HUES48 (cell line): ENCODE measurements around the gene USP2.
A peak's percentile ranks its signal among the peaks of the same experiment; 100 is the strongest.

Source experiments
- H3K27ac ChIP-seq: one replicate; pipeline ENCODE4 v1.7.0; 2013; ENCODE audit warnings: low read depth, low read length, inconsistent platforms
- H3K27me3 ChIP-seq: 2 replicates; pipeline ENCODE4 v1.6.1; 2013; ENCODE audit warnings: mild to moderate bottlenecking, low read length; ENCODE audit not compliant: control insufficient read depth, insufficient read depth
- H3K36me3 ChIP-seq: 2 replicates; pipeline ENCODE4 v1.6.1; 2013; ENCODE audit warnings: low read length; ENCODE audit not compliant: control insufficient read depth, insufficient read depth
- H3K4me1 ChIP-seq: 2 replicates; pipeline ENCODE4 v1.6.1; 2013; ENCODE audit warnings: mild to moderate bottlenecking, low read length; ENCODE audit not compliant: control insufficient read depth, insufficient read depth
- H3K4me3 ChIP-seq: 2 replicates; pipeline ENCODE4 v1.5.1; 2013; ENCODE audit warnings: mild to moderate bottlenecking, low read depth, low read length
- H3K9ac ChIP-seq: 2 replicates; pipeline ENCODE4 v1.6.1; 2013; ENCODE audit warnings: mild to moderate bottlenecking, low read depth, low read length, moderate library complexity
- H3K9me3 ChIP-seq: 2 replicates; pipeline ENCODE4 v1.6.1; 2013; ENCODE audit warnings: low read length; ENCODE audit not compliant: control insufficient read depth, insufficient read depth

USP2 gene

GRCh38 chr11:119317592-119318239 is 63.8 kb downstream of the USP2 start:
- Histone ChIP-seq H3K4me1 (peaks cover 50% of the 10 kb centered on the region), H3K9ac (no peak overlapping the region), H3K4me3 (peak overlapping the region; percentile 54), H3K9me3 (no peaks in the 10 kb centered on the region), H3K27me3 (peaks cover 40% of the 10 kb centered on the region), H3K27ac (no peak overlapping the region), H3K36me3 (peaks cover 7% of the 10 kb centered on the region; the same call in 1 of the 2 replicates)

GRCh38 chr11:119316729-119317591 is 64.5 kb downstream of the USP2 start, which contains the start of gene MCAM:
Gene MCAM (minus strand): TSS chr11:119317130. CDS start chr11:119317101, 29 bp downstream.
- no peak within 1 kb of the TSS for H3K27ac ChIP-seq
- H3K9ac ChIP-seq: peak within 1 kb of the TSS; percentile 32; the same call in 1 of the 2 replicates
- H3K4me1 ChIP-seq: peaks cover 50% of the 10 kb centered on the region
- H3K4me3 ChIP-seq: peak within 1 kb of the TSS; percentile 75
- no peaks in the 10 kb centered on the region for H3K9me3 ChIP-seq
- peaks cover 14% of the 10 kb centered on the region; the same call in 1 of the 2 replicates for H3K36me3 ChIP-seq
- H3K27me3 ChIP-seq: peaks cover 40% of the 10 kb centered on the region

DNA sequence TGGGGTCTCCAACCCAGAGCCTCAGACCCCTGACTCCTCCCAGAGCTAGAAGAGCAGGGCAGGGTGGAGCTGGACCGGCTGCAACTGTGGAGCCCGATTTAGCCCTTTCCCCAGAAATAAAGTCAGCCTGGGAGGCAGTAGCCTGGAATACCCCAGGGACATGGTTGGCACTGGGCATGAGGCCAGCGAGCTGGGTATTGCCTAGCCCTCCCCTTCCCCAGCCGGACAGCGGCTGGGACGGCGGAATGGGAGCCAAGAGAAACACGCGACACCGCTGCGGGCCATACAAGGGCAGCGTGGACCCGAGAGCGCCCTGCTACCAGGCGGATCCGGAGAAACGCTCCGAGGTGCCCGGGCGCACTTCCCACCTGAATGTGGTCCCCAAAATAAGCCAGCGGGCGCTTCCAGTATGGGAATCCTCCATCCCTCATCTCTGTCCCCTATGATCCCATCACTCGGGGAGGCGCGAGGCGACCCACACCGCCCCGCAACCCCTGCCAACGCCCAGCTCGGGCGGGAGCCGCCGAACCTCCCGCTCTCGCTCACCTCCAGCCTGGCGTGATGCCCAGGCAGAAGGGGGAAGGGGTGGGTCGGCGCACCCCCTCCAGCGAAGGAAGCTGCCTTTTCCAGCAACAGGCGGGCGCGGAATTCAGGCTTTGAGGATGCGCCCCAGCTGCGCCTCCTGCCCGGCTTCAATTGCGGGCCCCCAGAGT is 65.3 kb downstream of the USP2 start:
- H3K4me3 ChIP-seq: peak overlapping the region; percentile 75
- peaks cover 40% of the 10 kb centered on the region for H3K27me3 ChIP-seq
- peaks cover 50% of the 10 kb centered on the region for H3K4me1 ChIP-seq
- H3K27ac ChIP-seq: no peak overlapping the region
- no peaks in the 10 kb centered on the region for H3K9me3 ChIP-seq
- H3K9ac ChIP-seq: 0 out of 2 replicates have a peak overlapping the region, but pooled peaks have one; percentile 31
- H3K36me3 ChIP-seq: peaks cover 20% of the 10 kb centered on the region; the same call in 1 of the 2 replicates

DNA sequence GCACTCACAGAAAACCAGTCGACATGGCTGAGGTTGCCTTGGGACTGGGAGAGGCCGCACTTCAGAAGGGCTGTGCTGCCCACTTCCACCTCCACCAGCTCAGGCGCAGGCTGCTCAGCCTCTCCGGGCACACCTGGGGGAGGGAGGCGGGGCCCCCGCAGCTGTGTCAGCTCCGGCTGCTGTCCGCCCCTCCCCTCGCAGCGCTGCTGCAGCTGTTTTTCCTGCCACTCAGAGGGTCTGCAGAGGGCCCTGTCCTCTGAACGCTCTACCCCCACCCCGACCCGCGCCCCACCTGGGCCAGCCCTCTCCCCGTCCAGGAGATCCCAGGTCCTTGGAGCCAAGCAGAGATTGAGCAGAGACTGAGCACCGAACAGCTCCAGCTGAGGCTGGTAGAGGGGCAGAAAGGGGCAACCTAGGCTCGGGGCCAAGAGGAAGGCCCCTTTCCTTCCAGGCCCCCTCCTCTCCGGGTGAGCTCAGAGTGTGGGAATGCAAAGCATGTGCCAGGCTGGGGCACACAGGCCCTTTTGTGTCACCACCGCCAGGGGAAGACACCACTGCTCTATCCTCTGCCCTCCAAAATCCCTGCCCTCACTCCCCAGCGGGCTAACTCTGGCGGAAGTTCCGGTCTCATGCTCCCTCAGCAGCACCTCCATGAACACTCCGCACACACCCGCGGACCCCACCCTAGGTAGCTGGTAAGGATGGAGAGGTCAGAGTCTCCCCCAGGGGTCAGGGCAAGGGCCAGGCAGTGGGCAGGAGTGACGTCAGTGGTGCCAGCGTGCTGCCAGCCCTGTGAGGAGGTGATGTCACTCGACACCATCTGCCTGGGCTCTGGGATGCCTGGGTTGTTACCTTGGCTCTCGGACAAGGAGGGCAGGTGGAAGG is 66.1 kb downstream of the USP2 start:
- no peaks in the 10 kb centered on the region for H3K9me3 ChIP-seq
- peak overlapping the region; percentile 31; the same call in 1 of the 2 replicates for H3K9ac ChIP-seq
- peak overlapping the region; percentile 75 for H3K4me3 ChIP-seq
- H3K27ac ChIP-seq: peak overlapping the region; percentile 44
- H3K36me3 ChIP-seq: peaks cover 26% of the 10 kb centered on the region
- peaks cover 40% of the 10 kb centered on the region for H3K27me3 ChIP-seq
- H3K4me1 ChIP-seq: peaks cover 48% of the 10 kb centered on the region

DNA sequence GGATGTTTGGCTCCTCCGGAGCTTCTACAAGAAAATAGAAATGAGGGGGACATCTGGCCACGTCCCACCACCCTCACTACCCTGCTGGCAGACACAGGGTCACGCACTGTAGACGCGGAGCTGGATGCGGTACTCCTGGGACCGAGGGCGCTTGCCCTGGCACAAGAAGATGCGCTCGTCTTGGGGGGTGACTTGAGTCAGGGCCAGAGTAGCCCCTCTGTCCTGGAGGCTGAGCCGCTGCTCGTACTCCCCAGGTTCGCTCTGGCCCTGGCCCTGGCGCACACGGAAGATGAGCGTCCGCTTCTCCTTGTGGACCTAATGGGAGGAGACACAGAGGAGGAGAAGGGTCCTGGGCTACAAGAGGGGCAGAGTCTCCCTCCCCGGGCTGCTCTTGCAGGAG is 66.8 kb downstream of the USP2 start:
- Histone ChIP-seq H3K27ac (no peak overlapping the region), H3K9ac (peak overlapping the region; percentile 22; the same call in 1 of the 2 replicates), H3K36me3 (peaks cover 32% of the 10 kb centered on the region), H3K9me3 (no peaks in the 10 kb centered on the region), H3K4me3 (peak overlapping the region; percentile 75), H3K27me3 (peaks cover 40% of the 10 kb centered on the region), H3K4me1 (peaks cover 43% of the 10 kb centered on the region)

GRCh38 chr11:119310682-119311052 is 70.8 kb downstream of the USP2 start:
- Histone ChIP-seq H3K4me1 (peaks cover 17% of the 10 kb centered on the region), H3K27me3 (peaks cover 13% of the 10 kb centered on the region), H3K9ac (no peak overlapping the region), H3K9me3 (no peaks in the 10 kb centered on the region), H3K36me3 (peaks cover 62% of the 10 kb centered on the region), H3K4me3 (no peak overlapping the region), H3K27ac (no peak overlapping the region)

GRCh38 chr11:119309953-119310681 is 71.4 kb downstream of the USP2 start:
- H3K27me3 ChIP-seq: peaks cover 8% of the 10 kb centered on the region; the same call in 1 of the 2 replicates
- H3K4me3 ChIP-seq: no peak overlapping the region
- no peaks in the 10 kb centered on the region for H3K9me3 ChIP-seq
- no peak overlapping the region for H3K9ac ChIP-seq
- peaks cover 62% of the 10 kb centered on the region for H3K36me3 ChIP-seq
- peaks cover 12% of the 10 kb centered on the region for H3K4me1 ChIP-seq
- H3K27ac ChIP-seq: no peak overlapping the region

- H3K36me3 ChIP-seq: peaks cover 65% of the 10 kb centered on the region
- no peak overlapping the region for H3K4me3 ChIP-seq
- H3K27ac ChIP-seq: no peak overlapping the region
- peaks cover under 1% of the 10 kb centered on the region; the same call in 1 of the 2 replicates for H3K27me3 ChIP-seq
- no peaks in the 10 kb centered on the region for H3K9me3 ChIP-seq
- peaks cover 5% of the 10 kb centered on the region for H3K4me1 ChIP-seq
- no peak overlapping the region for H3K9ac ChIP-seq
Measured at GRCh38 chr11:119309411-119309810, 72.1 kb downstream of the USP2 start.

DNA sequence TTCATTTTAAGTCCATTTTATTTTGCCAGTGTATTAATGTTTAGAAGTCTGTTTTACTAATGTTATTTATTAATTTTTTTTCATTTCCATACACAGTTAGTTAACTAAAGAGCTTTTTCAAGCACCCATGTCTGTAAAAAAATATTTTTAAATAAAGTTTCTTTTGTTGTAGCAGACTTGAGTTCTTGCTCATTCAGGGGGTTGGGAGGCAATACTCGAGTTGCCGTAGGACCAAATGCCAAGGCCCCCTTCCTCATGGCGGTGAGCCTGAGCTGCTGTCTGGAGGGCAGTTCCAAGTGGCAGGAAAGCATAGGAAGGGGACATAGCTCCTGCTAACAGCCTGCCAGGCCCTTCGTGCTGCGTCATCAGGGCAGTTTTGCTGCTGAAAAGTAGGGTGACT is 73.5 kb downstream of the USP2 start:
- peaks cover 5% of the 10 kb centered on the region for H3K4me1 ChIP-seq
- no peaks in the 10 kb centered on the region for H3K27me3 ChIP-seq
- H3K36me3 ChIP-seq: peaks cover 75% of the 10 kb centered on the region
- H3K27ac ChIP-seq: no peak overlapping the region
- no peak overlapping the region for H3K4me3 ChIP-seq
- H3K9me3 ChIP-seq: no peaks in the 10 kb centered on the region
- no peak overlapping the region for H3K9ac ChIP-seq
